HepG2 (cell line): ENCODE measurements around the gene RPL39. TPM values are rescaled to one million over a fixed set of nuclear protein-coding genes. Genes with fewer than 3 reads are reported as not detected.
"Not testable (repeated sequence)": the region's sequence is repeated elsewhere in the genome, so short reads cannot be mapped to it uniquely, and the experiment has no call there.

Source experiments
- ATAC-seq: fragments of 200-7000 bp; cut with Tn5 transposase; 3 replicates; pipeline ENCODE4 v1.9.1; 2020; ENCODE audit warnings: mild to moderate bottlenecking, moderate library complexity
- BruUV-seq: library from RNA; stranded (reverse); fragments of 400-500 nt; replicated peaks from 2 replicates; lab custom pipeline; 2021; lab: Mats Ljungman, UMichigan
- CTCF ChIA-PET: fragments of 300-600 bp; formaldehyde crosslinking; extraction: SDS; loops from one replicate; lab custom pipeline; 2021; ENCODE audit warnings: low total read pairs, inconsistent platforms, low intra/inter-chr PET ratio; lab: Yijun Ruan, JAX
- POLR2A ChIA-PET: fragments of 350-600 bp; sonication (Branson Sonifier 250); formaldehyde crosslinking; loops from one replicate; lab custom pipeline; 2020; ENCODE audit warnings: antibody characterized with exemption, inconsistent platforms; lab: Yijun Ruan, JAX
- DNase-seq: peaks from one replicate; pipeline ENCODE4 v3.0.0-alpha.2; 2015; ENCODE audit warnings: low spot score
- FAIRE-seq: peaks from 3 replicates; lab custom pipeline; 2011; peaks lifted over from hg19 to GRCh38; lab: Jason Lieb, UNC
- H2AFZ ChIP-seq: one replicate; pipeline ENCODE4 v1.6.1; 2011; ENCODE audit warnings: low read length, inconsistent platforms
- H3K27ac ChIP-seq: fragments of 300-600 bp; 3 replicates; pipeline ENCODE4 v1.8.0; 2011; ENCODE audit warnings: mixed run types, mild to moderate bottlenecking, mixed read lengths, low read length, inconsistent platforms; ENCODE audit not compliant: insufficient read depth; ENCODE audit errors: extremely low read length
- H3K27me3 ChIP-seq, 2 experiments: fragments of 200-600 bp in 1 of 2; 2 replicates in 1 of 2; 3 replicates in 1 of 2; pipeline versions ENCODE4 v1.6.0 to v1.8.0; 2011; ENCODE audit warnings: low read length in 2 of 2, mild to moderate bottlenecking in 2 of 2, moderate library complexity in 2 of 2, inconsistent platforms in 1 of 2; ENCODE audit not compliant: insufficient read depth in 2 of 2, control insufficient read depth in 1 of 2
- H3K36me3 ChIP-seq, 2 experiments: fragments of 200-600 bp in 1 of 2; replicated peaks in 1 of 2; 2 replicates in 1 of 2; 3 replicates in 1 of 2; pipeline versions ENCODE4 v1.5.1 to v1.8.0; 2011; ENCODE audit warnings: low read length in 2 of 2, inconsistent platforms in 1 of 2; ENCODE audit not compliant: insufficient read depth in 2 of 2, control insufficient read depth in 1 of 2
- H3K4me1 ChIP-seq: 2 replicates; pipeline ENCODE4 v1.5.1; 2012; ENCODE audit warnings: low read length, inconsistent platforms; ENCODE audit not compliant: insufficient read depth
- H3K4me2 ChIP-seq: 2 replicates; pipeline ENCODE4 v1.6.0; 2011; ENCODE audit warnings: low read depth, low read length, inconsistent platforms
- H3K4me3 ChIP-seq, 3 experiments: fragments of 200-600 bp in 1 of 3; sonication (generic), shearing (Covaris generic) in 1 of 3; replicated peaks in 1 of 3; 2 replicates each; pipeline ENCODE4 v1.5.1; 2011 to 2016; ENCODE audit warnings: low read length in 3 of 3, inconsistent platforms in 2 of 3, low read depth in 2 of 3, mild to moderate bottlenecking in 2 of 3, control low read depth in 1 of 3, mixed read lengths in 1 of 3; ENCODE audit not compliant: insufficient read depth in 1 of 3
- H3K79me2 ChIP-seq: one replicate; pipeline ENCODE4 v1.6.1; 2011; ENCODE audit warnings: low read length, inconsistent platforms; ENCODE audit not compliant: insufficient read depth
- H3K9ac ChIP-seq: 2 replicates; pipeline ENCODE4 v1.6.0; 2011; ENCODE audit warnings: mild to moderate bottlenecking, low read depth, low read length, inconsistent platforms; ENCODE audit not compliant: insufficient read depth
- H3K9me3 ChIP-seq: 2 replicates; pipeline ENCODE4 v1.5.1; 2012; ENCODE audit warnings: mild to moderate bottlenecking, low read length
- H4K20me1 ChIP-seq: 2 replicates; pipeline ENCODE4 v1.6.0; 2011; ENCODE audit warnings: inconsistent platforms, mild to moderate bottlenecking, low read length, moderate library complexity; ENCODE audit not compliant: insufficient read depth
- NFYB ChIP-seq: sonication (generic); formaldehyde crosslinking; IDR thresholded peaks from 2 replicates; pipeline ENCODE4 v1.4.0; 2020; ENCODE audit warnings: missing genetic modification reagents
- NFYC ChIP-seq: IDR thresholded peaks from 2 replicates; pipeline ENCODE4 v1.6.1; 2016; ENCODE audit warnings: missing genetic modification reagents, missing compliant biosample characterization
- WGBS: methylation state at CpG from one replicate; pipeline ENCODE4 v1.1.6; 2017; ENCODE audit warnings: low lambda C conversion rate; 5-methylcytosine and 5-hydroxymethylcytosine counted together
- in situ Hi-C: cut with HindIII; loops from 2 replicates; pipeline ENCODE4 v1.10.0; 2017; ENCODE audit warnings: low pct_unique_long_range_greater_than_20kb; ENCODE audit not compliant: extremely low pct_ligation_motif_present
- intact Hi-C: fragments of 100-400 bp; cut with micrococcal nuclease; formaldehyde crosslinking; loops from one replicate; pipeline ENCODE4 v1.10.0; 2022; ENCODE audit not compliant: unreplicated experiment
- polyA plus RNA-seq, 8 experiments: library from polyadenylated mRNA; depleted of rRNA in 3 of 8; stranded (reverse) in 7 of 8; unstranded in 1 of 8; fragments of >200 nt; fragmentation: Illumina TruSeq in 4 of 8; extraction: Trizol in 4 of 8; gene quantifications; 2 replicates each; pipeline versions ENCODE4 v1.2.1 to v1.2.3, GENCODE V29; 2011 to 2016; ENCODE audit warnings: low read depth in 4 of 8, missing spikeins in 1 of 8, mixed read lengths in 1 of 8; ENCODE audit not compliant: insufficient read depth in 1 of 8
- total RNA-seq, 5 experiments: library from RNA; depleted of rRNA; stranded (reverse); fragments of >200 nt; fragmentation: Illumina TruSeq; extraction: Trizol; gene quantifications; 2 replicates each; pipeline ENCODE4 v1.2.3, GENCODE V29; 2016; ENCODE audit warnings: low read depth in 1 of 5

The RPL39 gene
- total and polyA plus RNA-seq, 2 of the 13 experiments (the other 11 are each of a cell fraction or from before 2014, with no cell fraction given) = 2,312 to 3,547 TPM

GRCh38 chrX:119750751-119751150 lies 40.7 kb downstream of the RPL39 start:
- BruUV-seq, FAIRE-seq, intact Hi-C loops: not testable (repeated sequence)

GRCh38 chrX:119750131-119750530 lies 41.3 kb downstream of the RPL39 start:
- WGBS = 65% methylated on average over 2 of the region's 9 CpGs
- intact Hi-C loops, CTCF ChIA-PET, in situ Hi-C loops, H3K27me3 ChIP-seq, H3K79me2 ChIP-seq, FAIRE-seq, H3K4me1 ChIP-seq, ATAC-seq, DNase-seq, H3K27ac ChIP-seq, H3K9ac ChIP-seq, H3K9me3 ChIP-seq, H3K4me3 ChIP-seq, H3K4me2 ChIP-seq, POLR2A ChIA-PET, BruUV-seq, H3K36me3 ChIP-seq, H4K20me1 ChIP-seq, H2AFZ ChIP-seq: not testable (repeated sequence)
- TF ChIP-seq NFYC (CRISPR knock-in tag) (peak; percentile 44; the same call in 1 of the 2 replicates), NFYB (CRISPR knock-in tag) (peak; percentile 63)

More at GRCh38 chrX:119750751-119751150, 40.7 kb downstream of the RPL39 start:
- in situ Hi-C loops, H4K20me1 ChIP-seq, CTCF ChIA-PET, POLR2A ChIA-PET, H3K9me3 ChIP-seq, H3K4me1 ChIP-seq, H3K36me3 ChIP-seq, DNase-seq, H3K27ac ChIP-seq, H3K79me2 ChIP-seq, H3K4me3 ChIP-seq, H3K4me2 ChIP-seq, H3K9ac ChIP-seq, ATAC-seq, H3K27me3 ChIP-seq, H2AFZ ChIP-seq: not testable (repeated sequence)
- no CpG with 5 or more reads among the region's 27 CpGs for WGBS
